ENCODE results near the gene TMPRSS13.
A peak's percentile ranks its signal among the peaks of the same experiment; 100 is the strongest.
"Not testable (repeated sequence)": the region's sequence is repeated elsewhere in the genome, so short reads cannot be mapped to it uniquely, and the experiment has no call there.

TMPRSS13 gene

DNA sequence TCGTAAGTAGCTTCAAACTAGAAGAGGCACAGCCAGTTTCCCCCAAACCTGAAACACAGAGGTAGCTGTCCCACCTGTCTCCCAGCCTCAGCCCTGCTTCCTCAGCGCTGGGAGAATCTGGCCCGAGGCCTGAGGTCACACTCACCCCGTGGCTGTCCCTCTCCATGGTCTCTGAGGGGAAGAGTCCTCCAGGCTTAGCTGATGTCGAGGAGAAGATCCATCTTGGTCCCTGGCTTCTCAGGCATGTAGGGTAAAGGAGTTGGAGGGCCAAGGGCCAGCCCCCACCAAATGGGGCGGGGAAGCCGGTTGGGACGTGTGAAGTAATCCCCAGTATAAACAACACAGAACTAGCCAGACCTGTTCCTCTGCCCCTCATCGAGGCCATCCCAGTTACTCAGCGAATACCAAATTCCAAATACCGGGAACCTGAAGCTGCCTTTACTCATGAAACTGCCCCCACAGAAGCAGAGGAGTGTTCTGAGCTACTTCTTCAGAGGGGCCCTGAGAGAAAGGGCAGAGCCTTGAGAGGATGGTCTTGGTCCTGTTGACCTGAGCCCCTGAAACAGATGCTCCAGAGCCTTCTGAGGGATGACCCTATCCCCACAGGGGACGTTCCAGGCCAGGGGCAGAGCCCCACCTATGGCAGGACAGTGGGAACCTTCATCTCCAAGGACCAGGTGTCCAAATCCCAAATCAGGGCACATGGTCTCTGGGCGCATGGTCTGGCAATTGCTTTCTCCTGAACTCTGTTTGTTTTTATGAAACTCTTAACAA, at the start of gene TMPRSS13:
Gene TMPRSS13, minus strand, starts transcription at position 261 of the 774 bp plus-strand sequence. Its CDS starts 95 bp downstream, at position 166.
- DNase-seq (ENCODE audit: low read depth in 1 of 2, low spot score in 1 of 2) = peak; percentile 75 to 97
- in situ Hi-C loops (cut with HindIII; ENCODE audit: low pct_unique_long_range_greater_than_20kb, low sequenced_read_pairs) = no loop called here
- TF ChIP-seq JUND (IDR thresholded peaks at IDR 0.05; ENCODE audit: low read depth) = no peak; the same call in 1 of the 2 replicates

DNA sequence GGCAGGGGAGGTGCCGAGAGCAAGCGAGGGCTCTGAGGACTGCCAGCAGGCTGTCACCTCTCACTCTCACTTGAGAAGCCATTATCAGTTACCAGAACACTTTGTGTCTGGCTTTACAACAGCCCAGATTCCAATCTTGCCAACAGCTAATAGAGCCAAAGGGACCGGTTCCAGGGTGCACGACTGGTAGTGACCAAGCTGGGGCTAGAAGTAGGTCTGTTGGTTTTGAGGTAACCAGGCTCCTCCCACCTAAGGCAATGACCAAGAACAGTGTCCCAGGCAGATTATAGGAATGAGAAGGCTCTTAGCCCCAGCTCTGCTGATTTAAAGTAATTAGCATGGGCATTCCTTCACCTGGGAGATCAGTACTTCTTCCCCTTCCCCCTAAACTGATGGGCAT, 49.8 kb upstream of the TMPRSS13 start:
- no peak for TF ChIP-seq JUND (IDR thresholded peaks at IDR 0.05; ENCODE audit: low read depth)
- in situ Hi-C loops (cut with HindIII; ENCODE audit: low pct_unique_long_range_greater_than_20kb, low sequenced_read_pairs) = no loop called here
- peak in 1 of 2 experiments; percentile 40 for DNase-seq (ENCODE audit: low read depth in 1 of 2, low spot score in 1 of 2)

DNA sequence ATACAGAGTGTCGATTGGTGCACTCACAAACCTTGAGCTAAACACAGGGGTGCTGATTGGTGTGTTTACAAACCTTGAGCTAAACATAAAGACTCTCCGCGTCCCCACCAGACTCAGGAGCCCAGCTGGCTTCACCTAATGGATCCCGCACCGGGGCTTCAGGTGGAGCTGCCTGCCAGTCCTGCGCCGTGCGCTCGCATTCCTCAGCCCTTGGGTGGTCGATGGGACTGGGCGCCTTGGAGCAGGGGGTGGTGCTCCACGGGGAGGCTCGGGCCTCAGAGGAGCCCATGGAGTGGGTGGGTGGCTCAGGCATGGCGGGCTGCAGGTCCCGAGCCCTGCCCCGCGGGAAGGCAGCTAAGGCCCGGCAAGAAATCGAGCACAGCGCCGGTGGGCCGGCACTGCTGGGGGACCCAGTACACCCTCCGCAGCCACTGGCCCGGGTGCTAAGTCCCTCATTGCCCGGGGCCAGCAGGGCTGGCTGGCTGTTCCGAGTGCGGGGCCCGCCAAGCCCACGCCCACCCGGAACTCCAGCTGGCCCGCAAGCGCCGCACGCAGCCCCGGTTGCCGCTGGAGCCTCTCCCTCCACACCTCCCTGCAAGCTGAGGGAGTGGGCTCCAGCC, 49.2 kb upstream of the TMPRSS13 start:
- DNase-seq (ENCODE audit: low read depth in 1 of 2, low spot score in 1 of 2); in situ Hi-C loops (cut with HindIII; ENCODE audit: low pct_unique_long_range_greater_than_20kb, low sequenced_read_pairs): not testable (repeated sequence)

DNA sequence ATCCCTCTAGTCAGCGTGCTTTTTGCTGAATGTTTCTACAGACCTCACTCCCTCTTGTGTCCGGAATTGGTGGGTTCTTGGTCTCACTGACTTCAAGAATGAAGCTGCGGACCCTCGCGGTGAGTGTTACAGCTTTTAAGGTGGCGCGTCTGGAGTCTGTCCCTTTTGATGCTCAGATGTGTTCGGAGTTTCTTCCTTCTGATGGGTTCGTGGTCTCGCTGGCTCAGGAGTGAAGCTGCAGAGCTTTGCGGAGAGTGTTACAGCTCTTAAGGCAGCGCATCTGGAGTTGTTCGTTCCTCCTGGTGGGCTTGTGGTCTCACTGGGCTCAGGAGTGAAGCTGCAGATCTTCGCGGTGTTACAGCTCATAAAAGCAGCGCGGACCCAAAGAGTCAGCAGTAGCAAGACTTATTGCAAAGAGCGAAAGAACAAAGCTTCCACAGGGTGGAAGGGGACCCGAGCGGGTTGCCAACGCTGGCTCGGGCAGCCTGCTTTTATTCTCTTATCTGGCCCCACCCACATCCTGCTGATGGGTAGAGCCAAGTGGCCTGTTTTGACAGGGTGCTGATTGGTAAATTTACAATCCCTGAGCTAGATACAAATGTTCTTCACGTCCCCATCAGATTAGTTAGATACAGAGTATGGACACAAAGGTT, 48.5 kb upstream of the TMPRSS13 start:
- DNase-seq (ENCODE audit: low read depth in 1 of 2, low spot score in 1 of 2); in situ Hi-C loops (cut with HindIII; ENCODE audit: low pct_unique_long_range_greater_than_20kb, low sequenced_read_pairs): not testable (repeated sequence)

DNA sequence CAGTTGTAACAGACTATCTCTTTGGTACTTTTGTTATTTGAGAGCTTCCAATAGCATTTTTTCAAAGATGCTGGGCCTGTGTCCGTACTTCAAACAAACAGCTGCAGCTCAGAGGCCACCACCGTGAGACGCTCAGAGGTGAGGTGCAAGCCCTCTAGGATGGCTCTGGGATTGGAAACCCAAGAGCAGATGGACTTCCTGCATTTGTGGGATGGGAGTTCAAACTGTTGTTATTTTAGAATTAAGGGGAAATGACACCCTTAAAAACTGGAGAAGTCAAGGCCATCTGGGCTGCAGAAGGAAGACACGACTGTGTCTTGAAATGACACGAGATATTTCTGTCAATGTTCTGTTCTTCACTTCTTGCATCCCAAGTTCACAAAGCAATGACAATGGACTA, 47.8 kb upstream of the TMPRSS13 start:
- no peak for DNase-seq (ENCODE audit: low read depth in 1 of 2, low spot score in 1 of 2)
- in situ Hi-C loops (cut with HindIII; ENCODE audit: low pct_unique_long_range_greater_than_20kb, low sequenced_read_pairs) = no loop called here
- no peak for TF ChIP-seq JUND (IDR thresholded peaks at IDR 0.05; ENCODE audit: low read depth)

DNA sequence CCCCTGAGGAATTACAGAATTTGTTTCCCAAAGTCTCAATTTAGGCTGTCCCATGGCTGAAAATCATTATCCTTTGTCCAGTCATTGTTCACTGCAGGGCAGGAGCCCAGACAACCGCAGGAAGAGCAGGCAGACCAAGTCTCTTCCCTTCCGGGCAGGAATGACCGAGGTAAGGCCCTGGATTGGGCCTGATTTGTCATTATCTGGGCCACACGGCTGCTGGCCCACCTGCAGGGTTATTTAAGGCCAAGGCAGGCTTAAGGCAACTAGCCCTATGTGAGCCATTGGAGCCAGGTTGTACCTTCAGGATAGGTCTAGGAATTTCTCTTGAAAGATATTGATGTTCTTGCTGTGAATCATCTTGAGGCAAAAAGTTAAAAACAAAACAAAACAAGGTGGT, 47.2 kb upstream of the TMPRSS13 start:
- no peak for TF ChIP-seq JUND (IDR thresholded peaks at IDR 0.05; ENCODE audit: low read depth)
- no peak for DNase-seq (ENCODE audit: low read depth in 1 of 2, low spot score in 1 of 2)
- in situ Hi-C loops (cut with HindIII; ENCODE audit: low pct_unique_long_range_greater_than_20kb, low sequenced_read_pairs) = no loop called here

DNA sequence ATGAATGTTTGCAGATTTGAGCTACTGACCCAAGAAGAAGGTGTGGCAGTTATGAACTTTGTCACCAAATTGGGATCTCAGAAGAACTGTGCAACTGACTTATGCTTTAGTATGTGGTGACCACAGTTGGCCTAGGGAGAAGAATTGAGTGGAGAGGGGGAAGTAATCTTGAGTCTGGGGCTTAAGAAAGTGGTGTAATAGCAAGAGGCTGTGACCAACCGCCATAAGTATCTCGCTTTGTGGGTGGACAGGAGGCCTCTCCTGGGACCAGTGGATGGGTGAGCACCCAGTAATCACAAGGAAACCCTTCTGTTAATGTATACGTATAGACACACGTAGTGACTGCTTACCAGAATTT, 44.3 kb upstream of the TMPRSS13 start:
- no peak for TF ChIP-seq JUND (IDR thresholded peaks at IDR 0.05; ENCODE audit: low read depth)
- in situ Hi-C loops (cut with HindIII; ENCODE audit: low pct_unique_long_range_greater_than_20kb, low sequenced_read_pairs) = no loop called here
- no peak for DNase-seq (ENCODE audit: low read depth in 1 of 2, low spot score in 1 of 2)

DNA sequence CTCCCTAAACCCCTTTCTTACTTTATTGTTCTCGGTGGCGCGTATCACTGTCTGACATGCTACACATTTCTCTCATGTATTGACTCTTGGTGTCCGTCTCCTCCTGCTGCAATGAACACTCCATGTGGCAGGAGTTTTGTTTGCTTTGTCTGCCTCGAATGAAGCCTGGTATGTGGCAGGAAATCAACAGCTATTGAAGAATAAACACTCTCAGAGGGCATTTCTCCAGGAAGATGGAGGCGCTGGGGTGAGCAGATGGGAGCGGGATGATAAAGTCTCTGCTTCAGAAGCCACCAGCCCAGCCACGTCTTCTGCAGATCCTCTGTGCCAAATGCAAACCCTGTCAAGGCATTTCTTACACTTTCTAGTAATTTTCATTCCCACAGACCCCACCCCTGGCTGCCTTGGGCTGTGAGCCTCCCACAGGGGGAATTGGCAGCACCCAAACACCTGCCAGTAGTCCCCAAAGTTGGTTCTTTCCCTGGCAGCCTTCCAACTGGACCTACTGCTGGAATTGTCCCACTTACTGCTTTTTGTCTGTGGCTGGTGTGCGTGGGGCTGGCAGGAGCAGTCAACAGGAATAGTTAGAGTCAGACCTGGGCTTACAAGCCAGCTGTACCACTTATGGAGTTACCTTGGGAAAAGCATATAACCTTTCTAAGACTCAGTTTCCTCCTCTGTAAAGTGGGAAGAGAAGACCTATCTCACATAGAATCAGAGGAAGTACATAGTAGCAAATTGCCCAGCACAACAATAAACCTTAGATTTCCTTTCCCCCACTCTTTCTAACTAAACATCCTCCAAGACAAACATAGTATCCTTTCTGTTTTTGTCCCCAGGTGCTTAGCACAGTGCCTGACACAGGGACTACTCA, 43.7 kb upstream of the TMPRSS13 start:
- in situ Hi-C loops (cut with HindIII; ENCODE audit: low pct_unique_long_range_greater_than_20kb, low sequenced_read_pairs) = no loop called here
- peak; percentile 70 to 84 for DNase-seq (ENCODE audit: low read depth in 1 of 2, low spot score in 1 of 2)
- no peak for TF ChIP-seq JUND (IDR thresholded peaks at IDR 0.05; ENCODE audit: low read depth)

DNA sequence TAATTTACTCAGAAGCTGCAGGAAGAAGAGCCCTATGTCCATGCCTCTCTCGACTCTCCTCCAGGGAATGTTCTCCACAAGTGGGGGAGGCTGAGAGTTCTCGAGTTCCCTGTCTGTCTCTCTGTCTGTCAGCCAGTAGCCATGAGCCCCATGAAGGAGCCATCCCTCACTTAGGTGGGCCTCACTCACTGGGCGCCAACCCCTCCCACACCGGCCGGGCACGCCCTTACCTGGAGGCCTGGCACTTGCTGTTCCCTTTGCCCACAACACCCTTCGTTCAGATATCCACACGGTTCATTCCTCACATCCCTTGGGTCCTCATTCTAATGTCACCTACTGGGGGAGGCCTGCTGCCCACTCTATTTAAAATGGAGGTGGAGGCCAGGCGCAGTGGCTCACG, 42.8 kb upstream of the TMPRSS13 start:
- no peak for DNase-seq (ENCODE audit: low read depth in 1 of 2, low spot score in 1 of 2)
- no peak for TF ChIP-seq JUND (IDR thresholded peaks at IDR 0.05; ENCODE audit: low read depth)
- in situ Hi-C loops (cut with HindIII; ENCODE audit: low pct_unique_long_range_greater_than_20kb, low sequenced_read_pairs) = no loop called here

DNA sequence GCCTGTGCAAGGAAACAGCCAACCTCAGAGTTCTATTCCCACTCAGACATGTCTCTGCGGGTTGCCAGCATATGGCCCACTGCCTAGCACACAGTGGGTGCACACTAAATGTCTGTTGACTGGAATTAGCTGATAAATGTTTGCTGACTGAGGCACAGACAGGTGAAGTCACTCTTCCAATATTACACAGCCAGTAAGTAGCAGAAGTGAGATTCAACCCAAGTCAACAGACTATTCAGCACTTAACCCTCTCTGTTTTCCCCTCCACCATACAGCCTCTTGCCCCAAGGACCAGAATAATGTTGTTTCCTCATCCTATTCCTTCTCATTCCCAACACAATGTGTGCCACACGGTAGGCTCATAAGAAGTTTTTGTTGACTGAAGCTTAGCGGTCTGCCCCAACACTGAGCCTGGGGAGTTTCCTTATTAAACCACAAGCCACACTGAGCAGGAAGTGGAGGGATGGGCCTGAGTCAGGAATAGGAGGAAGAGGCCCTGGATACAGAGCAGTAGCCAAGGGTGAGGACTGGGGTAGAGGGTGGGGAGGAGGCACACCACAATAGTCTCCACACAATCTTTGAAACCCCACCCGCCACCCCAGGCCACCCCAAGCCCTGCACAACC, 41.3 kb upstream of the TMPRSS13 start:
- in situ Hi-C loops (cut with HindIII; ENCODE audit: low pct_unique_long_range_greater_than_20kb, low sequenced_read_pairs) = no loop called here
- TF ChIP-seq JUND (IDR thresholded peaks at IDR 0.05; ENCODE audit: low read depth) = no peak
- peak in 1 of 2 experiments; percentile 75 for DNase-seq (ENCODE audit: low read depth in 1 of 2, low spot score in 1 of 2)

DNA sequence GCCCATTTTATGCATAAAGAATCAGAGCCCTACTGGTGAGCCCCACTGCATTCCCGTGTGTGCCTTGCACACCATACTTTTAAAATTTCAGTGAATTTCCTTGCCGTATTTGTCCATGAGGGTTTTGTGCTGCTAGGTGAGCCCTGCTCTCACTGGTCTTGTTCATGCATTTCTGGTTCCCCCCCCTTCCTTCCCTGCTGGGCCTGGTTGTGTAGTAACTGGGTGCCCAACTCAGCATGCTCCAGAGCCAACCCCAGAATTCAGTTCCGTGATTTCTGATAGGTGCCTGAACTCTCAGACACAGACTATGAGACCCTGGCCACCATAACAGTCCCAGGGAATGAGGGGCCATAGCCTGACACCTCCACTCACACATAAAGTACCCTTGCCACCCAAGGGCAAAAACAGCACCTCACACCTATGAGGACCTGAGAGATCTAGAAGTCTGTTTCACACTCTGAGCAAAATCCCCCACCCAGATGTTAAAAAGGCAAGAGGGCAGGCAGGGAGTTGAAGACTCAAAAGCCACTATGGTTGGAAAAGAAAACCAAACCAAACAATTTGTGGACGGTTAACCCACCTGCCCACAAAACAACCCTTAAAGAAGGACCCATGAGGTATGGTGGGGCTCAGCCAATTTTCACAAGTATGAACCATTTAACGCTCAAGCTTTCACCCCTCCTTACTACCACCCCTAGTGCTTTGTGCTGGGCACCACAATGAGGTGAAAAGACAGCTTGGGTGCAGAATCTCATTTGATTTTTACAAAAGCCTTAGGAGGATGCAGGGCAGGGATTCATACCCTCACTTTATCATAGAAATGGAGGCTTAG, 40.2 kb upstream of the TMPRSS13 start:
- no peak for DNase-seq (ENCODE audit: low read depth in 1 of 2, low spot score in 1 of 2)
- in situ Hi-C loops (cut with HindIII; ENCODE audit: low pct_unique_long_range_greater_than_20kb, low sequenced_read_pairs) = no loop called here
- TF ChIP-seq JUND (IDR thresholded peaks at IDR 0.05; ENCODE audit: low read depth) = no peak
